HG02840 (cell line): ENCODE measurements around the gene GTF2H4.
"Not testable (repeated sequence)": the region's sequence is repeated elsewhere in the genome, so short reads cannot be mapped to it uniquely, and the experiment has no call there.

ENCODE experiments used
- ATAC-seq: cut with Tn5 transposase; IDR thresholded peaks from one replicate; pipeline ENCODE4 v1.9.1; 2021; ENCODE audit warnings: mild to moderate bottlenecking, moderate library complexity, moderate number of reproducible peaks; ENCODE audit not compliant: unreplicated experiment, low FRiP score

Gene GTF2H4

GRCh38 chr6:30907758-30908591 is at the start of gene GTF2H4:
GTF2H4 (plus strand) TSS chr6:30908207.
- peak; percentile 90 for ATAC-seq

GRCh38 chr6:30859726-30860125 is 48.3 kb upstream of the GTF2H4 start:
- ATAC-seq: not testable (repeated sequence)

- no peak for ATAC-seq
These were observed 46.6 kb upstream of the GTF2H4 start for GRCh38 chr6:30861257-30862048.

GRCh38 chr6:30862156-30862875 is 45.7 kb upstream of the GTF2H4 start:
- no peak for ATAC-seq

- no peak for ATAC-seq
These were observed 43.7 kb upstream of the GTF2H4 start for GRCh38 chr6:30864325-30864724.

- ATAC-seq: not testable (repeated sequence)
These were observed 38.7 kb upstream of the GTF2H4 start for GRCh38 chr6:30869241-30869749.

- no peak for ATAC-seq
These were observed 37.5 kb upstream of the GTF2H4 start for GRCh38 chr6:30870546-30870945.

- no peak for ATAC-seq
These were observed 36.3 kb upstream of the GTF2H4 start for GRCh38 chr6:30871592-30872183.

GRCh38 chr6:30873137-30873640 is 34.8 kb upstream of the GTF2H4 start:
- ATAC-seq: no peak

- not testable (repeated sequence) for ATAC-seq
These were observed 34.2 kb upstream of the GTF2H4 start for GRCh38 chr6:30873795-30874194.

GRCh38 chr6:30875244-30876038 is 32.6 kb upstream of the GTF2H4 start:
- no peak for ATAC-seq

- ATAC-seq: no peak
These were observed 31.8 kb upstream of the GTF2H4 start for GRCh38 chr6:30876039-30876730.

- no peak for ATAC-seq
These were observed 30.4 kb upstream of the GTF2H4 start for GRCh38 chr6:30877419-30878262.

GRCh38 chr6:30879684-30880427 is 28.2 kb upstream of the GTF2H4 start:
- no peak for ATAC-seq

GRCh38 chr6:30880698-30881252 is 27.2 kb upstream of the GTF2H4 start:
- no peak for ATAC-seq

GRCh38 chr6:30881392-30882203 is 26.4 kb upstream of the GTF2H4 start:
- ATAC-seq: no peak
